Measurements from ENCODE around the gene CALHM5.

GRCh38 chr6:116482780-116483179 is 28.7 kb upstream of the CALHM5 start:
- TF ChIP-seq CTCF (conservative IDR thresholded peaks at IDR 0.05) (no peak), EZH2 (IDR thresholded peaks at IDR 0.05; ENCODE audit: low read depth) (no peak)

All from PC-9 (cell line).